Measurements from ENCODE around the gene MYLK. TPM values are rescaled to one million over a fixed set of nuclear protein-coding genes. Genes with fewer than 3 reads are reported as not detected.
"Not testable (repeated sequence)": the region's sequence is repeated elsewhere in the genome, so short reads cannot be mapped to it uniquely, and the experiment has no call there.

The MYLK gene
- total RNA-seq, 1 donor from 2014 or later: 78.1 TPM

DNA sequence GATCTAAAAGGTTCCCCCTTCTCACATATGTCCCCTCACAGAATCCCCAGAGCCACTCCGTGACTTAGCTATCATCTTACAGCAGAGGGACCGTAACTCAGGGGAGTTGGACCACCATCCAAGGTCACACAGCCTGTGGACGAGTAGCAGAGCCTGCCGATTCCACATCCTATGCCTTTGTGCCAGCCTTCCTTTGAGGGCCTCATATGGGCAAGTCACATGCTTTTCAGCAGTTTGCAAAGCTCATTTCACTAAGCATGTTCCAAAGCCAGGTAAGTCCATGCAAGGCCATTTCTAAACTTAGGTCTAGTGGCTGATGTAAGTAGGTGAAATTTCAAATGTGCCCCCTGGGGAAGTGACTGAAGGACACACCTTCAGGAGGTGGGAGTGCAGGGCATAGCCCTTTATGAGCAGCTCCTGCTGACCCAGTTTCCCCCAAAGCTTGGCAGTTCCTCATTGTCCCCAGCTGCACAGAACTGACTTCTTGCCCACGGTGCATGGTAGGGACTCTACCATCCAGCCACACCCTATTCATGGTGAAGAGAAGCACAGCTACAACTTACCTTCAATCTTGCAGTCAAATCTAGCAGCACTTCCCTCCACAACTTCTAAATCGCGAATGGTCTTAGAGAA, 265.9 kb downstream of the MYLK start:
- no peak for DNase-seq

DNA sequence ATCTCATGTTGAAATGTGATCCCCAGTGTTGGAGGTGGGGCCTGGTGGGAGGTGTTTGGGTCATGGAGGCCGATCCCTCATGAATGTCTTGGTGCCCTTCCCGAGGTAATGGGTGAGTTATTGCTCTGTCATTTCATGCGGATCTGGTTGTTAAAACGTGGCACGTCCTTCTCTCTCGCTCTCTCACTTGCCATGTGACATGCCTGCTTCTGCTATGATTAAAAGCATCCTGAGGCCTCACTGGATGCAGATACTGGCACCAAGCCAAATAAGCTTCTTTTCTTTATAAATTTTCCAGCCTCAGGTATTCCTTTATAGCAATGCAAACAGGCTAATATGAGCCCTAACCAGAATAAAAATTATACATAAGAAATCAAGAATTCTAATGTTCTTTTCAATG, 267.5 kb downstream of the MYLK start:
- no peak for DNase-seq

DNA sequence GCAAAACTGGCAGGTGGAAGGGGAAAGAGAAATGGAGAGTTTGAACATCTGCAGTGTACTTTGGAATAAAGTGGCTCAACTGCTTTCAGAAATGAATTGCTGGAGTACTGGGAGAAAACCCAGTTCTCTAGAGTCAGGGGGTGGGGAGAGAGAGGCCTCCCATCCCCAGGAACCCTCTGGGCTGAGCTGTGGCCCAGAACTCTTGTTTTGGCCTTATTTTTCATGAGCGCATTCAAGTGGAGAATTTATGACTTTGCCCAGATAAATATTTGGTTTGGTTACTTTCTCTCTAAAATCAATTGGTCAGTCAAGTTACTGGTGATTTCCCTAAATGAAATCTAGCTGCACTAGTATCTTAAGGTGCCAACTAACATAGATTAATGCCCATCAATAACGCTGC, 270.6 kb downstream of the MYLK start:
- no peak for DNase-seq

GRCh38 chr3:123611674-123612073, 272.5 kb downstream of the MYLK start:
- not testable (repeated sequence) for DNase-seq

DNA sequence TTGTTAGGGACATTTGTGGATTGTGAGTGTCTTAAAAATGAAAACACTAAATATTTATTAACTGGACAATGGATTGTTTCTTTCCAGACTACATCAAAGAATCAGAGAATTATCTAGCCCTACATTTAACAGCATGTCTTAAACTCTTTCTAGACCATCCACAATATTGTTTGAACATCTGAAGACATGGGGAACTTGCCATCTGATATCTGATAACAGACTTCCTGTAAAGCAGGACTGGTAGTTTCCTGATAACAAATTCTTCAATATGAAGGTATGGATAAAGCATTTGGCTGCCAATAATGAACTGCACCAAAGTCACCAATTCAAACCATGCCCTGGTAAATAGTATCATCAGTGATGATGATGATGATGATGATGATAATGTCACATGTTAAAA, 273.1 kb downstream of the MYLK start:
- DNase-seq: peak; percentile 24

- no peak for DNase-seq
Observed at GRCh38 chr3:123610331-123610730, 273.8 kb downstream of the MYLK start.

- DNase-seq: no peak
Observed at GRCh38 chr3:123609063-123609462, 275.1 kb downstream of the MYLK start.

DNA sequence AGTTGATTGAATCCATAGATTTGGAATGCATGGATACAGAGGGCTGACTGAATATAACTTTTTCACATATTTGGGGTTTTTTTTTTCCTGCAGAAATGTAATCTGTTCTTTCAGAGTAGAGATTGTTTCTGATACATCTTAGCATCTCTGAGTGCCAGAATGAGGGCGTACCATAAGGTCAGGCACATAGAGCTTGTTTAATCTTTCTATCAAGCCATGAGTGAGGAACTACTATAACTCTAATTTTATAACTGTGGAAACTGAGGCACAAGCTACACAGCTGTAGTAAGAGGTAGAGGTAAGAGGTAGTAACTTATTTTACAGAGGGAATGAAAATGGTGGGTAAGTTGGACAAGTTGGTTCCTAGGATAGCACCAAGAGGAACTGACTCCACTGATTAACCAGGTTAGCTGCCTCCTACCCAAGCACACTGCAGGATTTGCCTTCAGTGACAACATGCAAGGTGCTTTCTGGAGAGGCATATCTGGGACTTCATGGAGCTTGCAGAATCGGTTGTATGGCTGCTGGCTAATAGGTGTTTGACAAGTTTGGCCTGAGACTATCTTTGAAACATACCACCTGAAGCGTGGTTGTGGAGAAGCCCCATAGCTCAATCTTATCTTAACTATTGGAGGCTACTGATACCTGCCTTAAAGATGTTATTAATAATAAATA, 275.7 kb downstream of the MYLK start:
- DNase-seq: no peak

GRCh38 chr3:123606527-123606926, 277.6 kb downstream of the MYLK start:
- DNase-seq: no peak

DNA sequence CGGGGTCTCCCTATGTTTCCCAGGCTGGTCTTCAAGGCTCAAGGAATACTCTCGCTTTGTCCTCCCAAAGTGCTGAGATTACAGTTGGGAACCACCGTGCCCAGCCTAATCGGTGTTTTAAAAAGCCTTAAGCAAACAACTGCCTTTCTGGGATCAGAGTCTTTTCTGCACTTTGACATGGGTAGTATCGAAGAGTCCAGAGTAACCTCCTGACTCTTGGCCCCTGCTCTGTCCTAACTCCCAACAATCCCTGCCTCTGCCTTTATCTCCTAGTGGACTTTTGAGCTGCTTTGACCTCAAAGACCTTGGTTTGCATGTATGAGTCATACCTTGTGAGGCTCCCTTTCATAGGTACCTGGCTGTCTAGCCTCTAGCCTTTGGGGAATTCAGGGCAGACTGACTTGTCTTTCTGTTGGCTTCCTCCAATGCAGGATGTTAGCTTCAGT, 278.3 kb downstream of the MYLK start:
- DNase-seq: no peak

GRCh38 chr3:123603153-123603552, 281.0 kb downstream of the MYLK start:
- DNase-seq: not testable (repeated sequence)

DNA sequence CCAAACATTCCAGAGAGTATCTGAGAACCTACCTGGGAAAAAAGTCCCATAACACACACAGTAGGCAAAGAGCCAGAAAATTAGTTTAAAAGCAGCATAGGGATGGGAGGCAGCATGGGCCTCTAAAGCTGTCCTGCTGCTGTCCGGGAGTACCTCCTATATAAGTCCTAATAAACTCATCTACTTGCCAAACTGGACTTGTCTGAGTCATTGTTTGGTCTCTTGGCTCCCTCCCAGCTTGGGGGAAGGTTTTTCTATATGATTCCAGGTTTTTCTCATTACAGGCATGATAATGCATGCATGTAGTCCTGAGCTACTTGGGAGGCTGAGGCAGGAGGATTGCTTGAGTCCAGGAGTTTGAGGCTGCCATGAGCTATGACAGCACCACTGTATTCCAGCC, 281.8 kb downstream of the MYLK start:
- DNase-seq: peak; percentile 81

DNA sequence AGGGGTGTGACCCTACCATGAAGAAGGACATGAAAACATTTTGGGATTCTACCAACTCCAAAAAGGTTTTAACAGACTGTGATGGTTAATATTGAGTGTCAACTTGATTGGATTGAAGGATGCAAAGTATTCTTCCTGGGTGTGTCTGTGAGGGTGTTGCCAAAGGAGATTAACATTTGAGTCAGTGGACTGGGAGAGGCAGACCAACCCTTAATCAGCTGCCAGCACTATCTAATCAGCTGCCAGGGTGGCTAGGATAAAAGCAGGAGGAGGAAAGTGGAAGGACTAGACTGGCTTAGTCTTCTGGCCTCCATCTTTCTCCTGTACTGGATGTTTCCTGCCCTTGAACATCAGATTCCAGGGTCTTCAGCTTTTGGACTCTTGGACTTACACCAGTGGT, 283.3 kb downstream of the MYLK start:
- DNase-seq: not testable (repeated sequence)

DNA sequence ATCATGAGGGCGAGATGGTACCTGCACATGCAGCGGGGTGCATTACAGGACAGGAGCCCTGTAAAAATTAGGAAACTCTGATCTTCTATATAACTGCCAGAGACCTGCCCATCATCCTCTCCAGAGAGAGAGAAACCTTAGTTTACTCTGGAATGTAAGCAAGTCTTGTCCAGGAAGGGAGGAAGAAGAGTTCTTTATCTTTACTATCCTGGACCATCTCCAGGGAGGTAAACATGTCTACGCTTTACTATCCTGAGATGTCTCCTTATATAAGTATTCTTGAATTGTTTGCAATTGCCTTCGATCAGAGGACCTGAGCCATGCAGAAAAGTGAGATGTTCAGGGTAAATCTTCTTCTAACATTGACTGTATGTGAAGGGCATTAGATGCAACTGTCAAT, 286.6 kb downstream of the MYLK start:
- DNase-seq: no peak

- DNase-seq: peak; percentile 74
Observed at GRCh38 chr3:123595396-123596180, 288.5 kb downstream of the MYLK start.

DNA sequence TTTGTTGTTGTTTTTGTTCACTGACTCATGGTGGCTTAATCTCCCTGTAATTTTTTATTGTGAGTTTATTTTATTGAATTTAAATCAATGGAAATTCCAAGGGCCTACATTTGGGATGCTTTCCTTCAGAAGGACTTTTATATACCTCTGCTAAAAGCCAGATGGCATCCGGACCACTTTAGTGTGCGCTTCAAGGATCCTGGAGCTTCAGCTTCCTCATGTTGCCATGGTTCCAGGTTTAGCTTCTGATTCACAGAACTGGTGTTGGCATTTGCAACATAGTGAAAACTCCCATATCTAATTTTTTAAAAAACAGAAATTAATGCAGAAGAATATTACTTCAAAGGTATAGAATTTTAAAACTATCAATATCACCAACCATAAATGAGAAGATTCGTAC, 290.8 kb downstream of the MYLK start:
- no peak for DNase-seq

DNA sequence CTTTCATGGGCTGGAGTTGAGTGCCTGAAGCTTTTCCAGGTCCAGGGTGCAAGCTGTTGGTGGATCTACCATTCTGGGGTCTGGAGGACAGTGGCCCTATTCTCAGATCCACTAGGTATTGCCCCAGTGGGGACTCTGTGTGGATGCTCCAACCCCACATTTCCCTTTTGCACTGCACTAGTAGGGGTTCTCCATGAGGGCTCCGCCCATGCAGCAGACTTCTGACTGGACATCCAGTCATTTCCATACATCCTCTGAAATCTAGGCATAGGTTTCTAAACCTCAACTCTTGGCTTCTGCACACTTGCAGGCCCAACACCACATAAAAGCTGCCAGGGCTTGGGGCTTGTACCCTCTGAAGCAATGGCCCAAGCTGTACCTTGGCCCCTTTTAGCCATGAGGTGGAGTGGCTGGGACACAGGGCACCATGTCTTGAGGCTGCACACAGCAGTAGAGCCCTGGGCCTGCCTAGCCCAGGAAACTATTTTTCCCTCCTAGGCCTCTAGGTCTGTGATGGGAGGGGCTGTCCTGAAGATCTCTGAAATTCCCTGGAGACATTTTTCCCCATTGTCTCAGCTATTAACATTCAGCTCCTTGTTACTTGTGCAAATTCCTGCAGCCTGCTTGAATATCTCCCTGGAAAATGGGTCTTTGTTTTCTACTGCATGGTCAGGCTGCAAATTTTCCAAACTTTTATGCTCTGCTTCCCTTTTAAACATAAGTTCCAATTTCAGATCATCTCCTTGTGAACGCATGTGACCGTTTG, 293.3 kb downstream of the MYLK start:
- no peak for DNase-seq

- no peak for DNase-seq
Observed at GRCh38 chr3:123587401-123587800, 296.7 kb downstream of the MYLK start.

- no peak for DNase-seq
Observed at GRCh38 chr3:123586968-123587367, 297.2 kb downstream of the MYLK start.

DNA sequence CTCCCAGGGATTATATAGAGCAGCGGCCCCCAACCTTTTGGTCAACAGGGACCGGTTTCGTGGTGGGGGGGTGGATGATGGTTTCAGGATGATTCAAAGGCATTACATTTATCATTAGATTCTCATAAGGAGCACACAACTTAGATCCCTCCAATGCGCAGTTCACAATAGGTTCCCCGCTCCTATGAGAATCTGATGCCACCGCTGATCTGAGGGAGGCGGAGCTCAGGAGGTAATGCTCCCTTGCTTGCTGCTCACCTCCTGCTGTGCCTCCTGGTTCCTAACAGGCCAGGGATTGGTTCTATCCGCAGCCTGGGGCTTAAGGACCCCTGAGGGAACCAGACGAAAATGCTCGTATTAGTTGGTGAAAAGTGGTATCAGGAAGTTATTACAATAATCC, 298.0 kb downstream of the MYLK start:
- peak; percentile 66 for DNase-seq

DNA sequence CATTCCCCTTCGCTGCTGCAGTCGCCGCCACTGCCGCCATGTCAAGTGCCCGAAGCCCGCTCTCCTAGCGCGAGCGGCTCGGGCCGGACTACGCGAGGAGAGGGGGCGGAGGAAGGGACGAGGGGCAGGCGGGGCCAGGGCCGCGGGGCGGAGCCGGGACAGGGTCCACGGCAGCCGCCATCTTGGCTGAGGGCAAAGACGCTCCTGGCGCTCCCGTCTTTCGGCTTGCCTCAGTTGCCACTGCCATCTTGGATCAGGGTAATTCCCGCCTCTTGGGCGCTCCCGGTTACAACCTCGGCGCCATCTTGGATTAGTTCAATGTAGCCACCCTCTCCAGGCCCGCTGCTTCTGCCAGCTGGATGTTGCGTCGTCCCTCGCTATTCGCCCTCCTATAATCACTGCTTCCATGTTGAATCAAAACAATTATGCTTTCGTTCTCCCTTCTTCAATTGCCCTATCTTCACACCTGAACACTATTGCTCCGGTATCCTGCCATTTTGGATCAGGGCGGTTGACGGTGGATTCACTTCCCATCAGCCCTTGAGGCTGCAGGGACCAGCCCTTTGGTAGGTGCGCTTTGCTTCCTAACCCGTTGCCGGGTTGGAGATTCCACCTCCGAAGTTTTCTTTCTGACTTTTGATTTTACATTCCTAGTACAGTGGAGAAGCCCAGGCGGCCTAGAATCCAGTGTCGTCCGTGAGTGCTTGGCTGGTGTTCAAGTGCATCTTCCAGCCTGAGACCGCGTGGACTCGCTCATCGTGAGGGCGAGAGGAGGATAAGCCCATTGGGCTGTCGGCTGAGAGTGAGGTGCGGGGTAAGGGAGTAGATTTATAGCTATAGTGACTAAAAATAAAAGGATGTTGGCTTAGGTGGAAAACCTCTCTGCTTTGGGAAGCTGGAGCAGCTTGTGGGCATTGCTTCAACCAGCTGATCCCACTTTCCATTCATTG, 298.9 kb downstream of the MYLK start, which contains the start of gene HACD2:
Gene HACD2, minus strand, starts transcription at position 66 of the 950 bp plus-strand sequence. Its CDS starts 26 bp downstream, at position 40.
- DNase-seq: peak; percentile 98

Measured in dermis blood vessel endothelial cell (primary cell).